Measurements from ENCODE around the gene ETV7. TPM values are rescaled to one million over a fixed set of nuclear protein-coding genes. Genes with fewer than 3 reads are reported as not detected.

ETV7 gene
- total RNA-seq, 1 donor from 2014 or later: not detected

- H3K9me3 Mint-ChIP-seq (ENCODE audit: unreplicated experiment): no peaks in the 10 kb centered on the region
- no peak for TF ChIP-seq CTCF (IDR thresholded peaks at IDR 0.05; ENCODE audit: unreplicated experiment)
- no peak overlapping the region for H3K27ac Mint-ChIP-seq (ENCODE audit: unreplicated experiment)
These were observed 11.8 kb downstream of the ETV7 start for GRCh38 chr6:36375644-36376155.

GRCh38 chr6:36374972-36375371, 12.5 kb downstream of the ETV7 start:
- Mint-ChIP-seq H3K36me3 (ENCODE audit: low read depth, unreplicated experiment) (no peaks in the 10 kb centered on the region), H3K9me3 (ENCODE audit: unreplicated experiment) (no peaks in the 10 kb centered on the region), H3K4me1 (ENCODE audit: unreplicated experiment) (no peaks in the 10 kb centered on the region), H3K27me3 (ENCODE audit: unreplicated experiment) (peaks cover 9% of the 10 kb centered on the region), H3K27ac (ENCODE audit: unreplicated experiment) (no peak overlapping the region), H3K4me3 (ENCODE audit: unreplicated experiment) (no peak overlapping the region)
- DNase-seq (ENCODE audit: low spot score): no peak
- no peak for TF ChIP-seq CTCF (IDR thresholded peaks at IDR 0.05; ENCODE audit: unreplicated experiment)

More at GRCh38 chr6:36375644-36376155, 11.8 kb downstream of the ETV7 start:
- no peak overlapping the region for H3K4me3 Mint-ChIP-seq (ENCODE audit: unreplicated experiment)
- H3K36me3 Mint-ChIP-seq (ENCODE audit: low read depth, unreplicated experiment): no peaks in the 10 kb centered on the region
- DNase-seq (ENCODE audit: low spot score): no peak
- no peaks in the 10 kb centered on the region for H3K4me1 Mint-ChIP-seq (ENCODE audit: unreplicated experiment)
- H3K27me3 Mint-ChIP-seq (ENCODE audit: unreplicated experiment): peaks cover 9% of the 10 kb centered on the region

GRCh38 chr6:36374194-36374593, 13.3 kb downstream of the ETV7 start:
- Mint-ChIP-seq H3K4me1 (ENCODE audit: unreplicated experiment) (no peaks in the 10 kb centered on the region), H3K27ac (ENCODE audit: unreplicated experiment) (no peak overlapping the region), H3K36me3 (ENCODE audit: low read depth, unreplicated experiment) (no peaks in the 10 kb centered on the region), H3K9me3 (ENCODE audit: unreplicated experiment) (no peaks in the 10 kb centered on the region), H3K4me3 (ENCODE audit: unreplicated experiment) (no peak overlapping the region), H3K27me3 (ENCODE audit: unreplicated experiment) (peaks cover 9% of the 10 kb centered on the region)
- no peak for DNase-seq (ENCODE audit: low spot score)
- no peak for TF ChIP-seq CTCF (IDR thresholded peaks at IDR 0.05; ENCODE audit: unreplicated experiment)

GRCh38 chr6:36373368-36374019, 14.0 kb downstream of the ETV7 start:
- peaks cover 3% of the 10 kb centered on the region for H3K4me1 Mint-ChIP-seq (ENCODE audit: unreplicated experiment)
- DNase-seq (ENCODE audit: low spot score): no peak
- H3K27ac Mint-ChIP-seq (ENCODE audit: unreplicated experiment): no peak overlapping the region
- H3K36me3 Mint-ChIP-seq (ENCODE audit: low read depth, unreplicated experiment): no peaks in the 10 kb centered on the region
- peaks cover 9% of the 10 kb centered on the region for H3K27me3 Mint-ChIP-seq (ENCODE audit: unreplicated experiment)
- H3K9me3 Mint-ChIP-seq (ENCODE audit: unreplicated experiment): no peaks in the 10 kb centered on the region
- no peak overlapping the region for H3K4me3 Mint-ChIP-seq (ENCODE audit: unreplicated experiment)
- TF ChIP-seq CTCF (IDR thresholded peaks at IDR 0.05; ENCODE audit: unreplicated experiment): no peak

GRCh38 chr6:36372088-36372487, 15.4 kb downstream of the ETV7 start:
- Mint-ChIP-seq H3K4me3 (ENCODE audit: unreplicated experiment) (no peak overlapping the region), H3K9me3 (ENCODE audit: unreplicated experiment) (no peaks in the 10 kb centered on the region), H3K27ac (ENCODE audit: unreplicated experiment) (no peak overlapping the region), H3K4me1 (ENCODE audit: unreplicated experiment) (peaks cover 12% of the 10 kb centered on the region), H3K36me3 (ENCODE audit: low read depth, unreplicated experiment) (no peaks in the 10 kb centered on the region), H3K27me3 (ENCODE audit: unreplicated experiment) (peaks cover 9% of the 10 kb centered on the region)
- TF ChIP-seq CTCF (IDR thresholded peaks at IDR 0.05; ENCODE audit: unreplicated experiment): no peak
- DNase-seq (ENCODE audit: low spot score): no peak

Measured in endothelial cell (in vitro differentiated cells).